Activated T-cell treated with anti-CD3 and anti-CD28 coated beads, Interleukin-2, amount 50 U/mL, for 1 hour (primary cell): ENCODE data around the gene NUDT2.
"Not testable (repeated sequence)": the region's sequence is repeated elsewhere in the genome, so short reads cannot be mapped to it uniquely, and the experiment has no call there.

Source experiments
- DNase-seq: peaks from one replicate; pipeline ENCODE4 v3.0.0-alpha.2; 2020

The NUDT2 gene

GRCh38 chr9:34328987-34329832, at the start of gene NUDT2, which contains the start of gene KIF24:
NUDT2 (plus strand) TSS chr9:34329569; CDS start chr9:34339040, 9,471 bp downstream.
KIF24 (minus strand) TSS chr9:34329268; CDS start chr9:34311346, 17,922 bp downstream.
- DNase-seq, result peak; percentile 90

DNA sequence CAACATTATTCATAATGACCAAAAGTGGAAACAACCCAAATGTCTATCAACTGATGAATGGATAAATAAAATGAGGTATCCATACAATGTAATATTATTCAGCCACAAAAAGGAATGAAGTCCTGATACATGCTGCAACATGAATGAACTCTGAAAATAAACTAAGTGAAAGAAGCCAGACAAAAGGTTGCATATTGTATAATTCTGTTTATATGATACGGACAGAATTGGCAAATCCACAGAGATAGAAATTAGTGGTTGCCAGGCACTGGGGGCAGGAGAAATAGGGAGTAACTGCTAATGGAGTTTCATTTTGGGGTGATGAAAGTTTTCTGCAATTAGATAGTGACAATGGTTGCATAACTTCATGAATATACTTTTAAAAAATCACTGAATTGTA, 47.3 kb upstream of the NUDT2 start:
- no peak for DNase-seq

DNA sequence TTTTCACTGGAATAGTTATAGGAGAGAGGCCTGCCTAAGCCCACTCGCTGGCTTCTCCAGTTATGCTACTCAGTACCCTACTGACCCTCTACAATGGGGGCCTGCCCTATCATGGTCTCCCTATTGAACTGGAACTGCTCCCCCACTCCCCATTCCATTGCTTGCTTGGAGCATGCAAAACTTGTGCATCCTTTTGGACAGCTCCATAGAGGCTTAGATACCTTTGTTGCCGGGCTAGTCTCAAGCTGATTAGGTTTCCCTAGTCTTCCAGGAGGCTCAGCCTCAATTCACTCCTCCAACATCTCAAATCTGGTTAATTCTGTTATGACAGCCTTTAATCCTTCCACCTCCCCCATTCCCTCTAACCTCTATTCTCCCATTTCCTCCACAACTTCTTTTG, 40.2 kb upstream of the NUDT2 start:
- DNase-seq, result no peak

- DNase-seq, result no peak
These were observed 38.3 kb upstream of the NUDT2 start for GRCh38 chr9:34291023-34291422.

GRCh38 chr9:34291423-34291822, 37.9 kb upstream of the NUDT2 start:
- no peak for DNase-seq

DNA sequence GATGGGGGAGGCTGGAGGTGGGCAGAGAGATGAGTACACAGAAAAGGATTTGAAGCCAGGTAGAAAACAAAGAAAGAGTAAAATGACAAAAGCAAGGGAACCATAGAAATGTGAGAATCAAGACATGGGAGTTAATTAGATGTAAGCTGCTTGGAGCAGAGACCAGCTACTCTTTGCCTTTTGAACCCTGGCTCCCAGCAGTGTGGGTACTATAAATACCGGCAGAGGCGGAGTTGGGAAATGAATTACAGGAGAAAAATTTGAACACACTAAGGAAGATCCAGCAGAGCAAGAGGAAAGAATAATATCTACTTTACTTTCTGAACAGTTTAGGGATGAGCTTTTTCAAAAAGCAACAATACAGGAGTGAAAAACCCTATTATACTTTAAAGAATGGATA, 36.8 kb upstream of the NUDT2 start:
- no peak for DNase-seq

DNA sequence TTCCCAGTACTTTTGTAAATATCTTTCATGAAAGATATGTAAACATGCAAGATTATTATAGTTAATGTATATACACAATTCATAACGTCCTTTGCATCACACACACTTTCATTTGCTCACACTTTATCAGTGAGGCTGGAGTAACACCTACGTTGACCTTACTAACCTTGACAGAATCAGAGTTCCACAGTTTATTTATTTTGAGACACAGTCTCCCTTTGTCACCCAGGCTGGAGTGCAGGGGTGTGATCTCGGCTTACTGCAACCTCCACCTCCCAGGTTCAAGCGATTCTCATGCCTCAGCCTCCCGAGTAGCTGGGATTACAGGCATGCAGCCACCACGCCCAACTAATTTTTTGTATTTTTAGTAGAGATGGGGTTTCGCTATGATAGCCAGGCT, 28.3 kb upstream of the NUDT2 start:
- DNase-seq, result not testable (repeated sequence)

DNA sequence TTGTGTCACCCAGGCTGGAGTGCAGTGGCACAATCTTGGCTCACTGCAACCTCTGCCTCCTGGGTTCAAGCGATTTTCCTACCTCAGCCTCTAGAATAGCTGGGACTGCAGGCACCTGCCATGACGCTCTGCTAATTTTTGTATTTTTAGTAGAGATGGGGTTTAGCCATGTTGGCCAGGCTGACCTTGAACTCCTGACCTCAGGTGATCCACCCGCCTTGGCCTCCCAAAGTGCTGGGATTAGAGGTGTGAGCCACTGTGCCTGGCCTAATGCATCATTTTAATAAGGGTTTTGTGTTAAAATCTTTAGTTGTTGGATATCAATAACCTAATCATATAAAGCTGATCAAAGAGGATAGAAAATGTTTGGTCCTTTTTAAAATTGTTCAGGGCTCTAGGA, 21.1 kb upstream of the NUDT2 start:
- not testable (repeated sequence) for DNase-seq

DNA sequence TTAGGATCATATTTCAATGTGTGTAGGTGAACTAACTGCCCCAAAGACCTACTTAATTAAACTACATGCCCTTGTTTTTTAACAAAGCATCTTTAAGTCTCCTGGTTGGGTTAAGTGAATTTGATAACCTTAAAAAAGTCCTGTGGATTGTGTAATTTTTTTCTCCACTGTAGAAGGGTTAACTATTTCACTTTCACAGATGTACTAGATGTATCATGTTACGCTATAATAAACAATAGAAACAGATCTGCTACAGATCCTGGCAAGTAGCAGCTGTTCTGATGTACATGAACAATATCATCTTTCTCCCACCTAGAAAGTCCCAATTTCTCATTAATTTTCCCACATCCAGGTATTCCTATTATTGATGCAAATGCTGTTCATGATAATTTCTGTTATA, 19.2 kb upstream of the NUDT2 start:
- no peak for DNase-seq

GRCh38 chr9:34311499-34312185, 17.7 kb upstream of the NUDT2 start:
- no peak for DNase-seq

DNA sequence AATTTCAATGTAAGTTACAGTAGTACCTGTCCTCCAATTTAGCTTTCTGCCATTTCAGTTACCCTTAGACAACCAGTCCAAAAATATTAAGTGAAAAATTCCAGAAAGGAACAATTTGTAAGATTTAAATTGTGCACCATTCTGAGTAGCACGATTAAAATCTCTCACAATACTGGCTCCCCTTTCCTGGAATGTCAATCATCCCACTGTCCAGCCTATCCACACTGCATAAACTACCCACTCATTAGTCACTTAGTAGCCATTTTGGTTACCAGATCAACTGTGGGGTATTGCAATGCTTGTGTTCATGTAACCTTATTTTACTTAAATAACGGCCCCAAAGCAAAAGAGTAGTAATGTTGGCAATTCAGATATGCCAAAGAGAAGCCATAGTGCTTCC, 11.9 kb upstream of the NUDT2 start:
- no peak for DNase-seq

DNA sequence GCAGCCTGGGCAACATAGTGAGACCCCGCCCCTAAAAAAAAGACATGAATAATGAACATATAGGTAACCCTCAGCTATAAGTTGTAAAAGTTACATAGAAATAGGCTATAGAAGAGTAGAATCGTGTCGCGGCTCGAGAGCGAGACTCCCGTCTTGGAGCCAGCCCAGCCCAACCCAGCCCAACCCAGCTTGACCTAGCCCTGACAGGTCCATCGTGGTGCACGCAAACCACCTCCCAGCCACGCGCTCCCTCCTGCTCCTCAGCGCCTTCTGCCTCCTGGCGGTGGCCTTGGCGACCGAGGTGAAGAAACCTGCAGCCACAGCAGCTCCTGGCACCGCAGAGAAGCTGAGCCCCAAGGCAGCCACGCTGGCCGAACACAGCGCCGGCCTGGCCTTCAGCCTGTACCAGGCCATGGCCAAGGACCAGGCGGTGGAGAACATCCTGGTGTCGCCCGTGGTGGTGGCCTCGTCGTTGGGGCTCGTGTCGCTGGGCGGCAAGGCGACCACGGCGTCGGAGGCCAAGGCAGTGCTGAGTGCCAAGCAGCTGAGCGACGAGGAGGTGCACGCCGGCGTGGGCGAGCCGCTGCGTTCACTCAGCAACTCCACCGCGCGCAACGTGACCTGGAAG, 11.1 kb upstream of the NUDT2 start:
- no peak for DNase-seq

GRCh38 chr9:34321451-34321850, 7.9 kb upstream of the NUDT2 start:
- no peak for DNase-seq

GRCh38 chr9:34322899-34323591, 6.3 kb upstream of the NUDT2 start:
- no peak for DNase-seq

- no peak for DNase-seq
These were observed 2.7 kb upstream of the NUDT2 start for GRCh38 chr9:34326690-34327089.

GRCh38 chr9:34328500-34328986, 826 bp upstream of the NUDT2 start:
- DNase-seq, result no peak

DNA sequence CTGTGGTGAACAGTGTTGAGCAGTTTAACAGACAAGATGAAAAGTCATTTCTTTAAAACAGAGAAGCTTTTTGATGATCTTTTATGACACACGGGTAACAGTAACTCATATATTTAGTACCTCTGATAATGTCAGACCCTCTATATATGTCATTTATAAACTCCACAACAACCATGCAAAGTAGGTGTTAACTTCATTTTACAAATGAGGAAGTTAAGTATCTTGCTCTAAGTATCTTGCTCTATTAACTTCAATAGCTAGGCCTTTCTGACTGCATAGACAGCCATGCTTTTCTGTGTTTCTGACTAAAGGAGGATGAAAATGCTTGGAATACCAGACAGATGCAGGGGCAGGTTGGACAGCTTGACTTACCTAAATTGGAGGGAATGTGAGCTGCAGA, 1.8 kb downstream of the NUDT2 start:
- DNase-seq, result no peak

- no peak for DNase-seq
These were observed 3.0 kb downstream of the NUDT2 start for GRCh38 chr9:34332076-34332964.

DNA sequence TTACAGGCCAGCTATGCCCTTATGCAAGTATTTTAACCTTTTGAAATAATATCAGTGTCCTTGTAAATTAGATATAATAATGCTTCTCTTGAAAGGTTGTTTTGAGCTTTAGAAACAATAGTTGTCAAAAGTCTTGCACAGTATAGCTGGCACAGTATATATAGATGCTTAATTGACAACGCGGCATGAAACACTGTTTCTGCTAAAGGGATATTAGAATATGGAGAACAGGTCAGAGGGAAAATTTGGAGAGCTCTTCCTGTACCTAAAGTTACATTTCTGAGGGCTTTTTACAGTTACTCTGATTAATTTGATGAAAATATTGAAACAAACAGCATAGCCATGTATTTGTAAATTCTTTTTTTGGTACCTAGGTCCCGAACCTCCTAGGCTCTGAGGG, 4.5 kb downstream of the NUDT2 start:
- DNase-seq, result no peak

- DNase-seq, result no peak
These were observed 5.0 kb downstream of the NUDT2 start for GRCh38 chr9:34334337-34334824.

DNA sequence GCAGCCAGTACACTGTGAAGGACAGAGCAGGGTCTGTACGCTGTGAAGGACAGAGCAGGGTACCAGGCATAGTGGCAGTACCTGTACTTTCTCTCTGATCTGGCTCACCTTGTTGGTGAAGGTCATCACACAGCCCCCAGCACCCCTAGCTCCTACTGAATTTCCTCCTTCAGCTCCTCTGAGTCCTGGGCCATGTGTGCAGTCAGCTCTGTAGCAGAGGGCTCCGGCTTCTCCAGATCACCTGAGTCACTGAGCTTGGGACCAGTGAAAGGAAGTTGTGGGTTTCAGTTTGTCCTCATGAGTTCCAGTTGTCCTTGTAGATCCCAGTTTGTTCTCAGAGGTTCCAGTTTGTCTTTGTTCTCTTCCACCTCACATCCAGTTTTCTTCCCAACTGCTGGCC, 5.5 kb downstream of the NUDT2 start:
- DNase-seq, result no peak

GRCh38 chr9:34335376-34335775, 6.0 kb downstream of the NUDT2 start:
- no peak for DNase-seq
